ENCODE measurements around the gene MEIOB.

Gene MEIOB

DNA sequence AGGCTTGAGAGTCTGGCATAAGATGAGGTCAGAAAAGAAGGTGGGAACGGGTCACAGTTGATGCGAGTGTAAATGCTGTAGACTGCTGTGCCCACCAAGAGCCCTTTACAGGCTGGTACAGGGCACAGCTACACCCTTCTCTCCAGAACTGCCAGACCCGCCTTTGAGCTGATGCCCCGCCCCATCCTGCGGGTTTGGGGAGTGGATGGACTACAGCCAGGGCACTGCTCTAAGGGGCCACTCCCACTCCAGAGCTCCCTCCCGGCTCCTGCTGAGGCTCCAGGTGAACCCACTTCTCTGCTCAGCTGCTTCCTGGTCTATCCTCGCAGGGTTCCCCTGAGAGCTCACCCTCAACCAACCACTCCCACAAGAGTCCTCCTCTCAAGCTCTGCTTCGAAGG lies 12.3 kb downstream of the MEIOB start:
- no peak for TF ChIP-seq CTCF (IDR thresholded peaks at IDR 0.05; ENCODE audit: insufficient read depth, missing control alignments)
- no peak for DNase-seq (ENCODE audit: insufficient read length, low spot score)
- FAIRE-seq: no peak

- TF ChIP-seq CTCF (IDR thresholded peaks at IDR 0.05; ENCODE audit: insufficient read depth, missing control alignments): no peak
- FAIRE-seq (no peak), DNase-seq (ENCODE audit: insufficient read length, low spot score) (no peak)
These were observed 13.6 kb downstream of the MEIOB start for GRCh38 chr16:1858189-1858865.

DNA sequence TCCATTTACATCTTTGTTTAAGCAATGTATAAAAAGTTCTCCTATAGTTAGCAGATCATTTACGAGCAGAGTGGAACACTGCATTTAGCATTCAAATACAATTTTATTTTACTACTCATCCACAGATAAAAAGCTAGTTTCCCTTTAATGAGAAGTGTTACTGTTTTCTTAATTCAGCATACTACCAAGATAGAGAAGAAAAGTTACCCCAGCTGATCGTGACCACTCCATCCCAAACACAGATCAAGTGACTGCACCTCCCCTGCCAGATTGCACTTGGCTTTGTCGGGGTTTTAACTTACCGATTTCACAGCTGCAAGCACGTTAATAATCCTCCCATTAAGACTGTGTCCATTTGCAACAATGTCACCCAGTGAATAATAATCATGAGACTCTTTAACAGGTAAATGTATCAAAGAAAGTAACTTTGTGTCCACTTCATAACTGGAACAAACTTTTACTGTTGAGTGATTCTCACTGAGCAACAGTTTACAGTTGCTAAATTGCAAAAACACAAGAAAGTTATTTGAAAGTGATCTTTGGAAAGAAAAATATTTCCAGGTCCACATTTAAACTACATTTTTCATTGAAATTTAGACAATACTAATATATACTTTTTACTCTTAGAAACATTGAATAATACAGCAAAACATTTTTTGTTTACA lies 14.4 kb downstream of the MEIOB start:
- no peak for TF ChIP-seq CTCF (IDR thresholded peaks at IDR 0.05; ENCODE audit: insufficient read depth, missing control alignments)
- FAIRE-seq (no peak), DNase-seq (ENCODE audit: insufficient read length, low spot score) (no peak)

- FAIRE-seq (no peak), DNase-seq (ENCODE audit: insufficient read length, low spot score) (no peak)
- no peak for TF ChIP-seq CTCF (IDR thresholded peaks at IDR 0.05; ENCODE audit: insufficient read depth, missing control alignments)
These were observed 20.2 kb downstream of the MEIOB start for GRCh38 chr16:1851793-1852192.

DNA sequence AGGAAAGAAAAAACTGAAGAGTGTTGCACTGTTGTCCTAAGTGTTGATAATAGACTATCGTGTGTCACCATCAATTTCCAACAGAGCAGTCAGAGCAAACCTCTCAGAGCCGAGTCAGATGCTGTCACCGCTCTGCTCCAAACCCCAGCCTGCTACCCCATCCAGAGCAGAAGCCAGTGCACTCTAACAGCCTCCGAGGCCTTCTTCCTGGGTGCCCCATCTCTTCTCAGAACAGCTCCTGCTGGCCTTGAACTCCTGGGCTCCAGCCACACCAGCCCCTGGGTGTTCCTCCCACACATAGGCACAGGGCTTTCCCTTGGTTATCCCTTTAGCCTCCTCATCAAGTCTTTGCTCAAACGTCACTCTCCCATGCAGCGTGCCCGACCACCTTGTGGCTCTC lies 21.0 kb downstream of the MEIOB start:
- DNase-seq (ENCODE audit: insufficient read length, low spot score) (no peak), FAIRE-seq (no peak)
- no peak for TF ChIP-seq CTCF (IDR thresholded peaks at IDR 0.05; ENCODE audit: insufficient read depth, missing control alignments)

DNA sequence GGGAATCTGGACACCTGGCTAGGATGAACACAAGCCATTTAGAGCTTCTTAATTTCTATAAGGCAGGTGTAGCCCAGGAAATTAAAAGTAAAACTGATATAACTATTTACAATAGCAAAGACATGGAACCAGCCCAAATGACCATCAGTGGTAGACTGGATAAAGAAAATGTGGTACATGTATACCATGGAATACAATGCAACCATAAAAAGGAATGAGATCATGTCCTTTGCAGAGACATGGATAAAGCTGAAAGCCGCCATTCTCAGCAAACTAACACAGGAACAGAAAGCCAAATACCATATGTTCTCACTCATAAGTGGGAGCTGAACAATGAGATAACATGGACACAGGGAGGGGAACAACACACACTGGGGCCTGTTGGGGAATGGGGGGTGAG lies 25.5 kb downstream of the MEIOB start:
- no peak for FAIRE-seq
- DNase-seq (ENCODE audit: insufficient read length, low spot score): no peak
- TF ChIP-seq CTCF (IDR thresholded peaks at IDR 0.05; ENCODE audit: insufficient read depth, missing control alignments): no peak

DNA sequence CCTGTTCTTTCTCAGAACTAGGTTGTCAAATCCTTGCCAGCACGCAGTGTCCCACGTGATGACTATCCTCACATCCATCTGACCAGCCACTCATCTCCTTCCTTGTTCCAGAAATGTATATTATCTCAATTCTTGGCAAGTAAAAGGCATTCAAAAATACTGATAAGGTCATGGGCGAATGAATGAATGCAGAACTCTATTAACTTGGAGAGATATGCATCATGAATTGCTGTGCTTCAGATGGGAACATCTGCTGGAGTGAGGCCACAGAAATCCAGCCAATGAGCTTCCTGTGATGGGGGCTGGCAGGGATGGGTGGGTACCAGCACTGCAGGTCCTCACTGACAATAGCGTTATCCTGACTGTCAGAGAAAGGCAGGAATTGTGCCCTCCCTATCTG lies 26.0 kb downstream of the MEIOB start:
- DNase-seq (ENCODE audit: insufficient read length, low spot score) (no peak), FAIRE-seq (no peak)
- TF ChIP-seq CTCF (IDR thresholded peaks at IDR 0.05; ENCODE audit: insufficient read depth, missing control alignments): no peak
